T-helper 1 cell treated with Interleukin-12 subunit alpha and Interleukin-12 subunit beta and Interleukin-4 antibody, amounts not matched to agents 30 μg/mL and 1 μg/mL, for 36 hours (primary cell): Measurements from ENCODE around the gene MSI2.
A peak's percentile ranks its signal among the peaks of the same experiment; 100 is the strongest.

Experiments used
- H3K27ac Mint-ChIP-seq: one replicate; pipeline ENCODE4 v1.8.0; 2021; ENCODE audit warnings: mild to moderate bottlenecking, mixed read lengths
- H3K27me3 Mint-ChIP-seq: one replicate; pipeline ENCODE4 v1.8.0; 2021; ENCODE audit warnings: low read depth, mixed read lengths
- H3K36me3 Mint-ChIP-seq: one replicate; pipeline ENCODE4 v1.8.0; 2021; ENCODE audit warnings: low read depth, mixed read lengths
- H3K4me1 Mint-ChIP-seq: one replicate; pipeline ENCODE4 v1.8.0; 2021; ENCODE audit warnings: low read depth, mixed read lengths
- H3K4me3 Mint-ChIP-seq: one replicate; pipeline ENCODE4 v1.8.0; 2021; ENCODE audit warnings: mild to moderate bottlenecking, moderate library complexity, mixed read lengths
- H3K9me3 Mint-ChIP-seq: one replicate; pipeline ENCODE4 v1.8.0; 2021; ENCODE audit warnings: mixed read lengths

Gene MSI2

GRCh38 chr17:57484081-57484666 lies 227.9 kb downstream of the MSI2 start:
- H3K4me1 Mint-ChIP-seq, result peaks cover 57% of the 10 kb centered on the region
- no peak overlapping the region for H3K27ac Mint-ChIP-seq
- H3K9me3 Mint-ChIP-seq, result no peaks in the 10 kb centered on the region
- H3K4me3 Mint-ChIP-seq, result no peak overlapping the region
- no peaks in the 10 kb centered on the region for H3K36me3 Mint-ChIP-seq
- H3K27me3 Mint-ChIP-seq, result no peaks in the 10 kb centered on the region

- Mint-ChIP-seq H3K27ac (peak overlapping the region; percentile 9), H3K36me3 (no peaks in the 10 kb centered on the region), H3K4me1 (peaks cover 58% of the 10 kb centered on the region), H3K4me3 (no peak overlapping the region), H3K27me3 (no peaks in the 10 kb centered on the region), H3K9me3 (no peaks in the 10 kb centered on the region)
Measured at GRCh38 chr17:57484826-57485565, 228.7 kb downstream of the MSI2 start.

- H3K27ac Mint-ChIP-seq, result no peak overlapping the region
- H3K9me3 Mint-ChIP-seq, result no peaks in the 10 kb centered on the region
- no peak overlapping the region for H3K4me3 Mint-ChIP-seq
- H3K36me3 Mint-ChIP-seq, result no peaks in the 10 kb centered on the region
- H3K27me3 Mint-ChIP-seq, result no peaks in the 10 kb centered on the region
- peaks cover 58% of the 10 kb centered on the region for H3K4me1 Mint-ChIP-seq
Measured at GRCh38 chr17:57485566-57485865, 229.2 kb downstream of the MSI2 start.

- Mint-ChIP-seq H3K4me1 (peaks cover 53% of the 10 kb centered on the region), H3K27me3 (no peaks in the 10 kb centered on the region), H3K4me3 (no peak overlapping the region), H3K9me3 (no peaks in the 10 kb centered on the region), H3K27ac (no peak overlapping the region), H3K36me3 (no peaks in the 10 kb centered on the region)
Measured at GRCh38 chr17:57485916-57486881, 229.9 kb downstream of the MSI2 start.

GRCh38 chr17:57486882-57487301 lies 230.6 kb downstream of the MSI2 start:
- no peaks in the 10 kb centered on the region for H3K9me3 Mint-ChIP-seq
- no peaks in the 10 kb centered on the region for H3K36me3 Mint-ChIP-seq
- peak overlapping the region; percentile 46 for H3K27ac Mint-ChIP-seq
- no peaks in the 10 kb centered on the region for H3K27me3 Mint-ChIP-seq
- no peak overlapping the region for H3K4me3 Mint-ChIP-seq
- H3K4me1 Mint-ChIP-seq, result peaks cover 48% of the 10 kb centered on the region

GRCh38 chr17:57487573-57487972 lies 231.2 kb downstream of the MSI2 start:
- H3K9me3 Mint-ChIP-seq, result no peaks in the 10 kb centered on the region
- no peaks in the 10 kb centered on the region for H3K27me3 Mint-ChIP-seq
- H3K4me3 Mint-ChIP-seq, result no peak overlapping the region
- no peaks in the 10 kb centered on the region for H3K36me3 Mint-ChIP-seq
- H3K27ac Mint-ChIP-seq, result peak overlapping the region; percentile 33
- peaks cover 44% of the 10 kb centered on the region for H3K4me1 Mint-ChIP-seq

- Mint-ChIP-seq H3K4me3 (no peak overlapping the region), H3K4me1 (peaks cover 42% of the 10 kb centered on the region), H3K27me3 (no peaks in the 10 kb centered on the region), H3K27ac (no peak overlapping the region), H3K9me3 (no peaks in the 10 kb centered on the region), H3K36me3 (no peaks in the 10 kb centered on the region)
Measured at GRCh38 chr17:57488856-57489255, 232.5 kb downstream of the MSI2 start.

- H3K36me3 Mint-ChIP-seq, result no peaks in the 10 kb centered on the region
- no peak overlapping the region for H3K4me3 Mint-ChIP-seq
- peaks cover 38% of the 10 kb centered on the region for H3K4me1 Mint-ChIP-seq
- H3K9me3 Mint-ChIP-seq, result no peaks in the 10 kb centered on the region
- H3K27me3 Mint-ChIP-seq, result no peaks in the 10 kb centered on the region
- H3K27ac Mint-ChIP-seq, result peak overlapping the region; percentile 39
Measured at GRCh38 chr17:57489321-57489720, 233.0 kb downstream of the MSI2 start.

GRCh38 chr17:57490111-57490845 lies 234.0 kb downstream of the MSI2 start:
- H3K36me3 Mint-ChIP-seq, result no peaks in the 10 kb centered on the region
- H3K27ac Mint-ChIP-seq, result no peak overlapping the region

GRCh38 chr17:57490890-57491289 lies 234.6 kb downstream of the MSI2 start:
- H3K4me1 Mint-ChIP-seq, result peaks cover 27% of the 10 kb centered on the region
- no peaks in the 10 kb centered on the region for H3K9me3 Mint-ChIP-seq
- H3K27ac Mint-ChIP-seq, result peak overlapping the region; percentile 20
- no peak overlapping the region for H3K4me3 Mint-ChIP-seq
- H3K36me3 Mint-ChIP-seq, result no peaks in the 10 kb centered on the region
- H3K27me3 Mint-ChIP-seq, result no peaks in the 10 kb centered on the region

More at GRCh38 chr17:57490111-57490845, 234.0 kb downstream of the MSI2 start:
- Mint-ChIP-seq H3K4me1 (peaks cover 29% of the 10 kb centered on the region), H3K4me3 (no peak overlapping the region), H3K27me3 (no peaks in the 10 kb centered on the region), H3K9me3 (no peaks in the 10 kb centered on the region)

GRCh38 chr17:57493171-57493570 lies 236.8 kb downstream of the MSI2 start:
- no peaks in the 10 kb centered on the region for H3K36me3 Mint-ChIP-seq
- H3K4me3 Mint-ChIP-seq, result no peak overlapping the region
- peaks cover 18% of the 10 kb centered on the region for H3K4me1 Mint-ChIP-seq
- H3K27ac Mint-ChIP-seq, result no peak overlapping the region
- no peaks in the 10 kb centered on the region for H3K9me3 Mint-ChIP-seq
- H3K27me3 Mint-ChIP-seq, result no peaks in the 10 kb centered on the region

- Mint-ChIP-seq H3K27ac (no peak overlapping the region), H3K4me1 (peaks cover 21% of the 10 kb centered on the region), H3K36me3 (no peaks in the 10 kb centered on the region), H3K9me3 (no peaks in the 10 kb centered on the region), H3K4me3 (no peak overlapping the region), H3K27me3 (no peaks in the 10 kb centered on the region)
Measured at GRCh38 chr17:57493625-57494024, 237.3 kb downstream of the MSI2 start.

- Mint-ChIP-seq H3K36me3 (no peaks in the 10 kb centered on the region), H3K27me3 (no peaks in the 10 kb centered on the region), H3K27ac (no peak overlapping the region), H3K4me3 (no peak overlapping the region), H3K9me3 (no peaks in the 10 kb centered on the region), H3K4me1 (peaks cover 18% of the 10 kb centered on the region)
Measured at GRCh38 chr17:57494443-57494842, 238.1 kb downstream of the MSI2 start.

GRCh38 chr17:57495771-57496170 lies 239.4 kb downstream of the MSI2 start:
- Mint-ChIP-seq H3K4me1 (peaks cover 18% of the 10 kb centered on the region), H3K27ac (no peak overlapping the region), H3K4me3 (no peak overlapping the region), H3K9me3 (no peaks in the 10 kb centered on the region), H3K36me3 (no peaks in the 10 kb centered on the region), H3K27me3 (no peaks in the 10 kb centered on the region)
